ENCODE measurements around the gene GRAMD2A. TPM values are rescaled to one million over a fixed set of nuclear protein-coding genes. Genes with fewer than 3 reads are reported as not detected.
A peak's percentile ranks its signal among the peaks of the same experiment; 100 is the strongest.

GRAMD2A gene
- total and polyA plus RNA-seq, 7 donors, result 0.16 to 4.3 (median 1.6) TPM; not detected in 1

- peak overlapping the region; percentile 47 to 90 (median 68) for H3K4me3 ChIP-seq
- DNase-seq, result peak; percentile 65
- H3K4me1 ChIP-seq, result peaks cover 0 to 54% (median 46%) of the 10 kb centered on the region in 4 donors
- H3K27me3 ChIP-seq, result no peaks in the 10 kb centered on the region
- TF ChIP-seq POLR2AphosphoS5 (IDR thresholded peaks at IDR 0.05) (peak in 1 of 4 donors; percentile 14), POLR2A (IDR thresholded peaks at IDR 0.05) (no peak)
- H3K27ac ChIP-seq, result peak overlapping the region; percentile 92 to 99 (median 96)
- WGBS, 2 donors, result 12 to 13% methylated on average over 25 of the region's 25 CpGs
- H3K9me3 ChIP-seq, result no peaks in the 10 kb centered on the region
- intact Hi-C loops (cut with DNase I), result no loop called here
- H3K36me3 ChIP-seq, result no peaks in the 10 kb centered on the region
These were observed 31.7 kb upstream of the GRAMD2A start for GRCh38 chr15:72229076-72229946.

DNA sequence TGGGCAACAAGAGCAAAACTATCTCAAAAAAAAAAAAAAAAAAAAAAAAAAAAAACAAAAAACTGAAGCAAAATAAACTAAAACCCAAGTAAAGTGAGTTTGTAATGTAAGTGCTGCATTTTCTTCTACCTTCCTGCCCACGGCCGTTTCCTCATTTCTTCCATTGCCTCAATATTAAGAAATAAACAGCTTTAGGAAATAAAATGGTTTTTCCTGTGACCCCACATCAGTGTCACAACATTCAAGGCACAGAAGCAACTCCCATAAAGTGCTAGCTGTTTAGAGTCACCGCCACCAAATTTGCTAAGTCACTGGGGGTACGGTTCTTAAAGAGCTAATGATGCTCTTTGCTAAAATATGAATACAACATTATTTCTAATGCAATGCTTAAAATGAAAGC is 30.1 kb upstream of the GRAMD2A start:
- DNase-seq, result no peak
- H3K4me3 ChIP-seq, result no peak overlapping the region
- no peaks in the 10 kb centered on the region for H3K9me3 ChIP-seq
- H3K27me3 ChIP-seq, result no peaks in the 10 kb centered on the region
- TF ChIP-seq CTCF (IDR thresholded peaks at IDR 0.05) (no peak), POLR2AphosphoS5 (IDR thresholded peaks at IDR 0.05) (no peak)
- H3K36me3 ChIP-seq, result no peaks in the 10 kb centered on the region
- 58 to 75% methylated on average over 4 of the region's 4 CpGs for WGBS, 2 donors
- H3K27ac ChIP-seq, result peak overlapping the region; percentile 92 to 99 (median 96)
- intact Hi-C loops (cut with DNase I), result no loop called here
- H3K4me1 ChIP-seq, result peaks cover 0 to 59% (median 49%) of the 10 kb centered on the region in 4 donors

DNA sequence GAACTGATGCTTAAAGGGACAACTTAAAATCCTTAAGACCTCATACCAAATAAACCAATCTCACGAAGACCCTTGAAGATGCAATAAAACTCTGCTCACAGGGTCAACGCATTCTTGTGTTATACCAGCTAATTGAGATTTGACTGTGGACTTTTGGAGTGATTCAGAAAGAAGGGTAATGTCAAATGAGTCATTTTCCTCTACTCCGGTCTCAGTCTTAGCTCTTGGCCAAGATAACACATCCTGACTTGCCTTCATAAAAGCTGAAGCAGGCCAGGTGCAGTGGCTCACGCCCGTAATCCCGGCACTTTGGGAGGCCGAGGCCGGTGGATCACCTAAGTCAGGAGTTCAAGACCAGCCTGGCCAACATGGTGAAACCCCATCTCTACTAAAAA is 29.6 kb upstream of the GRAMD2A start:
- 17 to 38% methylated on average over 8 of the region's 8 CpGs for WGBS, 2 donors
- no peaks in the 10 kb centered on the region for H3K9me3 ChIP-seq
- H3K27me3 ChIP-seq, result no peaks in the 10 kb centered on the region
- DNase-seq, result no peak
- intact Hi-C loops (cut with DNase I), result no loop called here
- peak overlapping the region; percentile 67 to 99 (median 96) for H3K27ac ChIP-seq
- TF ChIP-seq CTCF (IDR thresholded peaks at IDR 0.05) (no peak), POLR2AphosphoS5 (IDR thresholded peaks at IDR 0.05) (peak in 1 of 4 donors; percentile 50), EP300 (IDR thresholded peaks at IDR 0.05) (no peak)
- H3K4me1 ChIP-seq, result peaks cover 0 to 59% (median 50%) of the 10 kb centered on the region in 4 donors
- no peak overlapping the region for H3K4me3 ChIP-seq
- H3K36me3 ChIP-seq, result no peaks in the 10 kb centered on the region

DNA sequence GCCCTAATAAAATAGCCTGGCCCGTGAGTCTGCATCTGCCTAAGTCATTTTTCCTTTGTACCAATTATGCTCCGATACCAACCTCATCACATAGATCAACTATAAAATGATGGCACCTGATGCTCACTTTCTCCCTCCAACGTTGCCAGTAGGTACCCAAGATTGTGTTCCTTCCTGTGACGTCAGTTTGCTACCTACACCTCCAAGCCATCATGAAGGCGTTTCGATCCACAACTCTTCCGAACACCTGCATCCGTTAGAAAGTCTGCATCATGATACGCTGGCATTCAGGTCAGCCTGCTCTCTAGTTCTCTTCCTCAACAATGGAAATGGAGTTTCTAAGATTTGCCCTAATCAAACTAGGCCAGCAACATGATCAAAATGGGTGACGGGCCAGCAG is 25.7 kb upstream of the GRAMD2A start:
- Histone ChIP-seq H3K27me3 (no peaks in the 10 kb centered on the region), H3K4me1 (peaks cover 0 to 47% (median 36%) of the 10 kb centered on the region in 4 donors), H3K27ac (peak overlapping the region in 2 of 4 donors; percentile 66 to 71), H3K36me3 (peaks cover 0 to 9% (median 5%) of the 10 kb centered on the region in 4 donors), H3K9me3 (no peaks in the 10 kb centered on the region), H3K4me3 (no peak overlapping the region)
- intact Hi-C loops (cut with DNase I), result no loop called here
- no peak for DNase-seq
- 91 to 92% methylated on average over 10 of the region's 10 CpGs for WGBS, 2 donors
- TF ChIP-seq EP300 (IDR thresholded peaks at IDR 0.05) (no peak), POLR2A (IDR thresholded peaks at IDR 0.05) (no peak), POLR2AphosphoS5 (IDR thresholded peaks at IDR 0.05) (no peak), CTCF (IDR thresholded peaks at IDR 0.05) (no peak)

DNA sequence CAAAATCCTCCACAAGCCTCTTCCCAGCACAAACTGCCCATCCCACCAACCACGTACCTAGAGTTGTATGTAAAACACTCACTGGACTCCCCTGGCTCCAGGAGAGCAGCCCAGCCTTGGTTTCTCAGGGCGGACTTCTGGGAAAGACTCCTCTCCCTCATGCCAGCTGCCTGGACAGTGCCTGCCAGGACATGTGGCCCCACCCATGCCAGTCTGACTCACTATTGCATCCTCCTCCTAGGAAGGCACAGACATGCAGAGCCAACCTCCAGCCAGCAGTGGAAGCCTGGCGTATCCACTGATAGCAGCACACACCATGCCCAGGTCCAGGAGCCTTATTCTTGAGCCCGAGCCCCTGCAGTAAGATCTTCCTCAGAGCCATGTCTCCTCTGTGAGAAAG is 24.8 kb upstream of the GRAMD2A start:
- Histone ChIP-seq H3K27ac (peak overlapping the region; percentile 40 to 71 (median 66)), H3K4me3 (no peak overlapping the region), H3K4me1 (peaks cover 0 to 38% (median 29%) of the 10 kb centered on the region in 4 donors), H3K27me3 (no peaks in the 10 kb centered on the region), H3K9me3 (no peaks in the 10 kb centered on the region), H3K36me3 (peaks cover 2 to 18% (median 13%) of the 10 kb centered on the region in 4 donors)
- DNase-seq, result peak; percentile 77
- TF ChIP-seq EP300 (IDR thresholded peaks at IDR 0.05) (no peak), POLR2A (IDR thresholded peaks at IDR 0.05) (no peak), CTCF (IDR thresholded peaks at IDR 0.05) (no peak), POLR2AphosphoS5 (IDR thresholded peaks at IDR 0.05) (peak in 1 of 4 donors; percentile 16)
- intact Hi-C loops (cut with DNase I), result no loop called here
- WGBS, 2 donors, result 79 to 87% methylated on average over 4 of the region's 4 CpGs
